ENCODE measurements around the gene VPS18. TPM values are rescaled to one million over a fixed set of nuclear protein-coding genes. Genes with fewer than 3 reads are reported as not detected.

Gene VPS18
- total RNA-seq, 1 donor from 2014 or later = 21.3 TPM

DNA sequence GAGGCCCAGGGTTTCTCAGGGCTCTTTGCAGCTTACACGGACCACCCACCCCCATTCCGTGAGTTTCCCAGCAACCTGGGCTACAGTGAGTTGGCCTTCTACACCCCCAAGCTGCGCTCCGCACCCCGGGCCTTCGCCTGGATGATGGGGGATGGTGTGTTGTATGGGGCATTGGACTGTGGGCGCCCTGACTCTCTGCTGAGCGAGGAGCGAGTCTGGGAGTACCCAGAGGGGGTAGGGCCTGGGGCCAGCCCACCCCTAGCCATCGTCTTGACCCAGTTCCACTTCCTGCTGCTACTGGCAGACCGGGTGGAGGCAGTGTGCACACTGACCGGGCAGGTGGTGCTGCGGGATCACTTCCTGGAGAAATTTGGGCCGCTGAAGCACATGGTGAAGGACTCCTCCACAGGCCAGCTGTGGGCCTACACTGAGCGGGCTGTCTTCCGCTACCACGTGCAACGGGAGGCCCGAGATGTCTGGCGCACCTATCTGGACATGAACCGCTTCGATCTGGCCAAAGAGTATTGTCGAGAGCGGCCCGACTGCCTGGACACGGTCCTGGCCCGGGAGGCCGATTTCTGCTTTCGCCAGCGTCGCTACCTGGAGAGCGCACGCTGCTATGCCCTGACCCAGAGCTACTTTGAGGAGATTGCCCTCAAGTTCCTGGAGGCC, 5.4 kb downstream of the VPS18 start:
- Histone ChIP-seq H3K9me3 (replicated peaks) (no peaks in the 10 kb centered on the region), H3K4me1 (peaks cover 55% of the 10 kb centered on the region), H3K36me3 (peaks cover 76% of the 10 kb centered on the region), H3K4me3 (no peak overlapping the region), H3K27ac (replicated peaks) (no peak overlapping the region), H3K27me3 (ENCODE audit: low read depth) (no peaks in the 10 kb centered on the region)
- no peak for DNase-seq
- TF ChIP-seq, protein P1, sequence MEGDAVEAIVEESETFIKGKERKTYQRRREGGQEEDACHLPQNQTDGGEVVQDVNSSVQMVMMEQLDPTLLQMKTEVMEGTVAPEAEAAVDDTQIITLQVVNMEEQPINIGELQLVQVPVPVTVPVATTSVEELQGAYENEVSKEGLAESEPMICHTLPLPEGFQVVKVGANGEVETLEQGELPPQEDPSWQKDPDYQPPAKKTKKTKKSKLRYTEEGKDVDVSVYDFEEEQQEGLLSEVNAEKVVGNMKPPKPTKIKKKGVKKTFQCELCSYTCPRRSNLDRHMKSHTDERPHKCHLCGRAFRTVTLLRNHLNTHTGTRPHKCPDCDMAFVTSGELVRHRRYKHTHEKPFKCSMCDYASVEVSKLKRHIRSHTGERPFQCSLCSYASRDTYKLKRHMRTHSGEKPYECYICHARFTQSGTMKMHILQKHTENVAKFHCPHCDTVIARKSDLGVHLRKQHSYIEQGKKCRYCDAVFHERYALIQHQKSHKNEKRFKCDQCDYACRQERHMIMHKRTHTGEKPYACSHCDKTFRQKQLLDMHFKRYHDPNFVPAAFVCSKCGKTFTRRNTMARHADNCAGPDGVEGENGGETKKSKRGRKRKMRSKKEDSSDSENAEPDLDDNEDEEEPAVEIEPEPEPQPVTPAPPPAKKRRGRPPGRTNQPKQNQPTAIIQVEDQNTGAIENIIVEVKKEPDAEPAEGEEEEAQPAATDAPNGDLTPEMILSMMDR (IDR thresholded peaks at IDR 0.05; ENCODE audit: borderline replicate concordance) = no peak
- intact Hi-C loops (cut with micrococcal nuclease) = no loop called here

DNA sequence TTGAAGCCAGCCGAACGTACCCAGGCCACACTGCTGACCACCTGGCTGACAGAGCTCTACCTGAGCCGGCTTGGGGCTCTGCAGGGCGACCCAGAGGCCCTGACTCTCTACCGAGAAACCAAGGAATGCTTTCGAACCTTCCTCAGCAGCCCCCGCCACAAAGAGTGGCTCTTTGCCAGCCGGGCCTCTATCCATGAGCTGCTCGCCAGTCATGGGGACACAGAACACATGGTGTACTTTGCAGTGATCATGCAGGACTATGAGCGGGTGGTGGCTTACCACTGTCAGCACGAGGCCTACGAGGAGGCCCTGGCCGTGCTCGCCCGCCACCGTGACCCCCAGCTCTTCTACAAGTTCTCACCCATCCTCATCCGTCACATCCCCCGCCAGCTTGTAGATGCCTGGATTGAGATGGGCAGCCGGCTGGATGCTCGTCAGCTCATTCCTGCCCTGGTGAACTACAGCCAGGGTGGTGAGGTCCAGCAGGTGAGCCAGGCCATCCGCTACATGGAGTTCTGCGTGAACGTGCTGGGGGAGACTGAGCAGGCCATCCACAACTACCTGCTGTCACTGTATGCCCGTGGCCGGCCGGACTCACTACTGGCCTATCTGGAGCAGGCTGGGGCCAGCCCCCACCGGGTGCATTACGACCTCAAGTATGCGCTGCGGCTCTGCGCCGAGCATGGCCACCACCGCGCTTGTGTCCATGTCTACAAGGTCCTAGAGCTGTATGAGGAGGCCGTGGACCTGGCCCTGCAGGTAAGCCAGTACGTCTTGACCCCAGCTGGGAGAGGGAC, 6.2 kb downstream of the VPS18 start:
- no peak overlapping the region for H3K27ac ChIP-seq (replicated peaks)
- H3K4me1 ChIP-seq = peaks cover 55% of the 10 kb centered on the region
- no peaks in the 10 kb centered on the region for H3K27me3 ChIP-seq (ENCODE audit: low read depth)
- no peak overlapping the region for H3K4me3 ChIP-seq
- intact Hi-C loops (cut with micrococcal nuclease) = no loop called here
- H3K36me3 ChIP-seq = peaks cover 76% of the 10 kb centered on the region
- DNase-seq = no peak
- no peaks in the 10 kb centered on the region for H3K9me3 ChIP-seq (replicated peaks)
- TF ChIP-seq, protein P1 (IDR thresholded peaks at IDR 0.05; ENCODE audit: borderline replicate concordance) = no peak

DNA sequence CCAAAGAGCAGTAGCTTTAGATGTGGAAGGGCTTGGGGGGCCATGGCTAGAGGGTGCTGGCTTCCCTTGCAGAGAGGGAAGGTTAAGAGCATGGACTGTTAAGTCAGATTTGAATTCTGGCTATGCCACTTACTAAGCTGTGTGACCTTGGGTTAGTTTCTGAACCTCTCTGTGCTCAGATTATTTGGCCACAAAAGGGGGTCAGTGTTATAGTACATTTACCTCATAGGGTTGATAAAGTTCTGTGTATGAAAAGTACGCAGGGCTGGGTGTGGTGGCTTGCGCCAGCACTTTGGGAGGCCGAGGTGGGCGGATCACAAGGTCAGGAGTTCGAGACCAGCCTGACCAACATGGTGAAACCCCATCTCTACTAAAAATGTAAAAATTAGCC, 6.8 kb downstream of the VPS18 start:
- no peak for DNase-seq
- no peak overlapping the region for H3K4me3 ChIP-seq
- peaks cover 71% of the 10 kb centered on the region for H3K36me3 ChIP-seq
- H3K4me1 ChIP-seq = peaks cover 55% of the 10 kb centered on the region
- intact Hi-C loops (cut with micrococcal nuclease) = no loop called here
- no peaks in the 10 kb centered on the region for H3K27me3 ChIP-seq (ENCODE audit: low read depth)
- H3K27ac ChIP-seq (replicated peaks) = no peak overlapping the region
- TF ChIP-seq, protein P1 (IDR thresholded peaks at IDR 0.05; ENCODE audit: borderline replicate concordance) = no peak
- no peaks in the 10 kb centered on the region for H3K9me3 ChIP-seq (replicated peaks)

DNA sequence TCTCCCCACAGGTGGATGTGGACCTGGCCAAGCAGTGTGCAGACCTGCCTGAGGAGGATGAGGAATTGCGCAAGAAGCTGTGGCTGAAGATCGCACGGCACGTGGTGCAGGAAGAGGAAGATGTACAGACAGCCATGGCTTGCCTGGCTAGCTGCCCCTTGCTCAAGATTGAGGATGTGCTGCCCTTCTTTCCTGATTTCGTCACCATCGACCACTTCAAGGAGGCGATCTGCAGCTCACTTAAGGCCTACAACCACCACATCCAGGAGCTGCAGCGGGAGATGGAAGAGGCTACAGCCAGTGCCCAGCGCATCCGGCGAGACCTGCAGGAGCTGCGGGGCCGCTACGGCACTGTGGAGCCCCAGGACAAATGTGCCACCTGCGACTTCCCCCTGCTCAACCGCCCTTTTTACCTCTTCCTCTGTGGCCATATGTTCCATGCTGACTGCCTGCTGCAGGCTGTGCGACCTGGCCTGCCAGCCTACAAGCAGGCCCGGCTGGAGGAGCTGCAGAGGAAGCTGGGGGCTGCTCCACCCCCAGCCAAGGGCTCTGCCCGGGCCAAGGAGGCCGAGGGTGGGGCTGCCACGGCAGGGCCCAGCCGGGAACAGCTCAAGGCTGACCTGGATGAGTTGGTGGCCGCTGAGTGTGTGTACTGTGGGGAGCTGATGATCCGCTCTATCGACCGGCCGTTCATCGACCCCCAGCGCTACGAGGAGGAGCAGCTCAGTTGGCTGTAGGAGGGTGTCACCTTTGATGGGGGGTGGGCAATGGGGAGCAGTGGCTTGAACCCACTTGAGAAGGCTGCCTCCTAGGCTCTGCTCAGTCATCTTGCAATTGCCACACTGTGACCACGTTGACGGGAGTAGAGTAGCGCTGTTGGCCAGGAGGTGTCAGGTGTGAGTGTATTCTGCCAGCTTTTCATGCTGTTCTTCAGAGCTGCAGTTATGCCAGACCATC, 8.6 kb downstream of the VPS18 start:
- peaks cover 55% of the 10 kb centered on the region for H3K36me3 ChIP-seq
- H3K27ac ChIP-seq (replicated peaks) = no peak overlapping the region
- H3K9me3 ChIP-seq (replicated peaks) = no peaks in the 10 kb centered on the region
- TF ChIP-seq, protein P1 (IDR thresholded peaks at IDR 0.05; ENCODE audit: borderline replicate concordance) = no peak
- no peaks in the 10 kb centered on the region for H3K27me3 ChIP-seq (ENCODE audit: low read depth)
- intact Hi-C loops (cut with micrococcal nuclease) = no loop called here
- DNase-seq = peak; percentile 48
- peaks cover 66% of the 10 kb centered on the region for H3K4me1 ChIP-seq
- no peak overlapping the region for H3K4me3 ChIP-seq

DNA sequence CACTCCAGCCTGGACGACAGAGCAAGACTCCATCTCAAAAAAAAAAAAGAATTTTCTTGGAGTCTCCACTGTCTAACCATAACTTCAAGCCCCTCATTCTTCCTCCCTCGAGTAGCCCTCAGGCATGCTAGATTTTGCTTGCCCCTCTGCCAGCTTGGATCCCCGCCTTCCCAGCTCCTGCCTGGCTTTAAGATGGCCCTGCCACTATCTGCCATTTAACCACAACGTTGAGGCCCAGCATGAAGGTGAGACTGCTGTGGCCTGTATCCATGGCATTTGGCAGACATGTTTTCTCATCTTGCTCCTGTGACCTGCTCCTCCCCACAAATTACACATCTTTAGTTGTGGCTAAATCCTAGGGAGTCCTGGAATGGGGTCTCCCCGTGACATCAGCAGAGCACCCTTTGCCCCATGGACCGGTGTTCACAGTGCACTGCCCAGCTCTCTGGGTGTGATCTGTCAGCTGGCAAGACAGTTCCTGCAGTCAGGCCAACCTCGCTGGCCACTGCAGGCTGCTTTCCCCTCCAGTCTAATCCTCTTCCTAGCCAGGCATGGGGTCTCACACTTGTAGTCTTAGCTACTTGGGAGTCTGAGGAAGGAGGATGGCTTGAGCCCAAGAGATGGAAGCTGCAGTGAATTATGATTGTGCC, 10.4 kb downstream of the VPS18 start:
- Histone ChIP-seq H3K4me3 (no peak overlapping the region), H3K27me3 (ENCODE audit: low read depth) (no peaks in the 10 kb centered on the region), H3K27ac (replicated peaks) (peak overlapping the region; percentile 98), H3K36me3 (peaks cover 38% of the 10 kb centered on the region), H3K4me1 (peaks cover 75% of the 10 kb centered on the region), H3K9me3 (replicated peaks) (no peaks in the 10 kb centered on the region)
- DNase-seq = no peak
- intact Hi-C loops (cut with micrococcal nuclease) = loop anchor here (5.0 kb wide), 2 partner anchors 38 to 113 kb away; no protein-coding TSS in a partner anchor
- TF ChIP-seq, protein P1 (IDR thresholded peaks at IDR 0.05; ENCODE audit: borderline replicate concordance) = no peak

Measured in left ventricle myocardium inferior (tissue), 1 donor.